K562 (cell line): ENCODE data around the gene PINK1. TPM values are rescaled to one million over a fixed set of nuclear protein-coding genes. Genes with fewer than 3 reads are reported as not detected.

Source experiments
- ATAC-seq: fragments of 200-7000 bp; cut with Tn5 transposase; 3 replicates; pipeline ENCODE4 v1.9.1; 2020; ENCODE audit warnings: moderate library complexity
- BruUV-seq: library from RNA; stranded (reverse); fragments of 400-500 nt; replicated peaks from 2 replicates; lab custom pipeline; 2021; lab: Mats Ljungman, UMichigan
- CTCF ChIA-PET: fragments of 300-600 bp; formaldehyde crosslinking; extraction: SDS; loops from one replicate; lab custom pipeline; 2021; ENCODE audit warnings: low intra/inter-chr PET ratio; lab: Yijun Ruan, JAX
- POLR2A ChIA-PET: fragments of 300-600, 350-650 bp; sonication (Branson Sonifier 250); formaldehyde crosslinking; extraction: SDS; loops from one replicate; lab custom pipeline; 2021; ENCODE audit warnings: antibody characterized with exemption, inconsistent platforms; lab: Yijun Ruan, JAX
- DNase-seq, 4 experiments: peaks; one replicate each; pipeline versions ENCODE4 v3.0.0 to v3.0.0-alpha.2; 2011 to 2018; ENCODE audit warnings: low spot score in 3 of 4, mixed read lengths in 3 of 4; ENCODE audit errors: extremely low read depth in 1 of 4
- FAIRE-seq: peaks from 2 replicates; lab custom pipeline; 2011; peaks lifted over from hg19 to GRCh38; lab: Jason Lieb, UNC
- H2AFZ ChIP-seq: 2 replicates; pipeline ENCODE4 v1.6.0; 2011; ENCODE audit warnings: low read depth, low read length, control low read depth, inconsistent platforms
- H3K27ac ChIP-seq: fragments of 200-600 bp; 3 replicates; pipeline ENCODE4 v1.8.0; 2011; ENCODE audit warnings: low read depth, mild to moderate bottlenecking, control low read depth, inconsistent platforms, low read length, moderate library complexity, mixed read lengths; ENCODE audit errors: extremely low read depth
- H3K27me3 ChIP-seq, 2 experiments: fragments of 300-600 bp in 1 of 2; 2 replicates in 1 of 2; 3 replicates in 1 of 2; pipeline versions ENCODE4 v1.6.0 to v1.8.0; 2011; ENCODE audit warnings: inconsistent platforms in 2 of 2, low read length in 2 of 2, mild to moderate bottlenecking in 1 of 2, mixed read lengths in 1 of 2, moderate library complexity in 1 of 2; ENCODE audit not compliant: control insufficient read depth in 2 of 2, insufficient read depth in 2 of 2
- H3K36me3 ChIP-seq: fragments of 300-600 bp; 3 replicates; pipeline ENCODE4 v1.8.0; 2011; ENCODE audit warnings: mild to moderate bottlenecking, low read length, inconsistent platforms; ENCODE audit not compliant: control insufficient read depth, insufficient read depth
- H3K4me1 ChIP-seq, 2 experiments: fragments of 200-600 bp in 1 of 2; replicated peaks in 1 of 2; 2 replicates in 1 of 2; 3 replicates in 1 of 2; pipeline versions ENCODE4 v1.5.1 to v1.8.0; 2011; ENCODE audit warnings: inconsistent platforms in 2 of 2, low read length in 2 of 2, mild to moderate bottlenecking in 1 of 2, mixed read lengths in 1 of 2, moderate library complexity in 1 of 2; ENCODE audit not compliant: control insufficient read depth in 2 of 2, insufficient read depth in 2 of 2
- H3K4me2 ChIP-seq: 2 replicates; pipeline ENCODE4 v1.6.1; 2011; ENCODE audit warnings: low read length, control low read depth, inconsistent platforms, mixed read lengths; ENCODE audit not compliant: insufficient read depth
- H3K4me3 ChIP-seq: fragments of 200-600 bp; sonication (generic), shearing (Covaris generic); 2 replicates; pipeline ENCODE4 v1.5.1; 2016; ENCODE audit warnings: control low read depth, inconsistent platforms
- H3K79me2 ChIP-seq: fragments of 200-600 bp; 3 replicates; pipeline ENCODE4 v1.8.0; 2011; ENCODE audit warnings: low read length, inconsistent platforms; ENCODE audit not compliant: control insufficient read depth, insufficient read depth
- H3K9ac ChIP-seq, 2 experiments: 2 replicates each; pipeline versions ENCODE4 v1.6.0 to v1.6.1; 2011; ENCODE audit warnings: low read depth in 2 of 2, low read length in 2 of 2, control low read depth in 1 of 2, inconsistent platforms in 1 of 2, mild to moderate bottlenecking in 1 of 2, mixed read lengths in 1 of 2; ENCODE audit not compliant: insufficient read depth in 1 of 2
- H3K9me1 ChIP-seq: one replicate; pipeline ENCODE4 v1.6.0; 2011; ENCODE audit warnings: inconsistent platforms, mild to moderate bottlenecking, low read length, moderate library complexity; ENCODE audit not compliant: control insufficient read depth, insufficient read depth
- H3K9me3 ChIP-seq: replicated peaks from 2 replicates; pipeline ENCODE4 v1.5.1; 2011; ENCODE audit warnings: low read depth, low read length, inconsistent platforms; ENCODE audit not compliant: control insufficient read depth, insufficient read depth
- H4K20me1 ChIP-seq: replicated peaks from 2 replicates; pipeline ENCODE4 v1.6.1; 2011; ENCODE audit warnings: low read length, inconsistent platforms, mixed read lengths; ENCODE audit not compliant: control insufficient read depth, insufficient read depth
- DDX20 ChIP-seq: fragments of 450-650 bp; IDR thresholded peaks from 2 replicates; pipeline ENCODE4 v1.6.1; 2016; ENCODE audit warnings: missing genetic modification characterization, low read depth, mild to moderate bottlenecking, missing compliant biosample characterization, moderate library complexity
- FOXM1 ChIP-seq, 2 experiments: fragments of 450-650 bp in 1 of 2; sonication (generic) in 1 of 2; formaldehyde crosslinking in 1 of 2; IDR thresholded peaks; 2 replicates each; pipeline versions ENCODE4 v1.6.1 to v1.9.0; 2017 to 2022; ENCODE audit warnings: low read depth in 2 of 2, mild to moderate bottlenecking in 2 of 2, missing genetic modification reagents in 1 of 2, moderate library complexity in 1 of 2
- GATAD2B ChIP-seq: fragments of 450-650 bp; IDR thresholded peaks from 2 replicates; pipeline ENCODE4 v1.6.1; 2017; ENCODE audit warnings: mild to moderate bottlenecking, borderline replicate concordance
- KDM1A ChIP-seq, 2 experiments: fragments of 450-650 bp; IDR thresholded peaks; 2 replicates each; pipeline ENCODE4 v1.6.1; 2016; ENCODE audit warnings: mild to moderate bottlenecking in 2 of 2
- MED1 ChIP-seq: sonication (generic); formaldehyde crosslinking; IDR thresholded peaks from 2 replicates; pipeline ENCODE4 v1.8.1; 2023; ENCODE audit warnings: missing genetic modification reagents, borderline replicate concordance
- MEF2A ChIP-seq: IDR thresholded peaks from 2 replicates; pipeline ENCODE4 v1.6.1; 2011; ENCODE audit warnings: low read depth, mild to moderate bottlenecking, low read length, moderate library complexity; ENCODE audit not compliant: control insufficient read depth
- SMARCA5 ChIP-seq: fragments of 450-650 bp; IDR thresholded peaks from 2 replicates; pipeline ENCODE4 v1.6.1; 2016
- SNIP1 ChIP-seq: fragments of 450-650 bp; IDR thresholded peaks from 2 replicates; pipeline ENCODE4 v1.7.1; 2017; ENCODE audit warnings: low read depth, mild to moderate bottlenecking
- SRSF7 ChIP-seq: fragments of 200-400 bp; formaldehyde crosslinking; optimal IDR thresholded peaks from 2 replicates; pipeline ENCODE3; 2017; ENCODE audit warnings: mild to moderate bottlenecking, low read depth, low read length
- ZNF212 ChIP-seq: fragments of 450-650 bp; formaldehyde crosslinking; IDR thresholded peaks from 2 replicates; pipeline ENCODE4 v1.4.0; 2020; ENCODE audit warnings: mild to moderate bottlenecking
- ZNF644 ChIP-seq: fragments of 200-800 bp; sonication (Bioruptor generic); IDR thresholded peaks from 2 replicates; pipeline ENCODE4 v1.6.1; 2016; ENCODE audit warnings: low read depth, missing genetic modification characterization, missing compliant biosample characterization
- ZNF696 ChIP-seq: fragments of 250-450 bp; sonication (Bioruptor Pico); conservative IDR thresholded peaks from 2 replicates; pipeline ENCODE4 v1.4.0; 2020; ENCODE audit warnings: mild to moderate bottlenecking, moderate library complexity
- WGBS: fragments of 100-300 bp; shearing (Covaris generic); methylation state at CpG from one replicate; pipeline ENCODE4 v1.1.6; 2016; ENCODE audit warnings: low coverage, mixed read lengths; ENCODE audit not compliant: insufficient coverage; ENCODE audit errors: missing lambda C conversion rate; 5-methylcytosine and 5-hydroxymethylcytosine counted together
- in situ Hi-C: fragments of 300-500 bp; cut with MboI; formaldehyde crosslinking; loops from 4 replicates; pipeline ENCODE4 v1.15.0; 2018; ENCODE audit warnings: inconsistent platforms, mixed read lengths
- intact Hi-C: fragments of 100-400 bp; cut with micrococcal nuclease; formaldehyde crosslinking; loops from 2 replicates; pipeline ENCODE4 v1.14.2; 2022
- polyA plus RNA-seq, 8 experiments: library from polyadenylated mRNA; depleted of rRNA in 4 of 8; stranded (reverse) in 5 of 8; unstranded in 3 of 8; fragments of >200 nt; fragmentation: Nextera tagmentation in 2 of 8; fragmentation: Illumina TruSeq in 1 of 8; extraction: Ambion mirVana in 2 of 8; extraction: Trizol in 1 of 8; gene quantifications; 2 replicates each; pipeline versions ENCODE4 v1.2.1 to v1.2.3, GENCODE V29; 2011 to 2014; ENCODE audit warnings: inconsistent platforms in 1 of 8, missing spikeins in 1 of 8
- total RNA-seq, 7 experiments: library from RNA; depleted of rRNA in 6 of 7; stranded (reverse); fragments of >200 nt in 6 of 7; fragmentation: Illumina TruSeq in 2 of 7; extraction: Trizol in 2 of 7; gene quantifications; 2 replicates each; pipeline versions ENCODE4 v1.2.1 to v1.2.3, GENCODE V29; 2011 to 2021; ENCODE audit warnings: low replicate concordance in 1 of 7
- TF ChIP-seq, protein P1 (sequence below), 3 experiments: fragments of 200-800 bp in 1 of 3; sonication (Bioruptor generic) in 1 of 3; sonication (generic) in 1 of 3; formaldehyde crosslinking in 1 of 3; IDR thresholded peaks; 2 replicates each; pipeline versions ENCODE4 v1.6.1 to v1.8.0; 2016 to 2022; ENCODE audit warnings: mild to moderate bottlenecking in 2 of 3, missing compliant biosample characterization in 2 of 3, missing genetic modification characterization in 2 of 3, missing genetic modification reagents in 1 of 3
- TF ChIP-seq, protein P2 (sequence below): sonication (generic); formaldehyde crosslinking; IDR thresholded peaks from 2 replicates; pipeline ENCODE4 v1.8.1; 2023; ENCODE audit warnings: mild to moderate bottlenecking, missing genetic modification reagents

Gene PINK1
- total and polyA plus RNA-seq, 9 of the 15 experiments (the other 6 are each of a cell fraction or from before 2014, with no cell fraction given) = 1.5 to 11.3 (median 6.8) TPM

DNA sequence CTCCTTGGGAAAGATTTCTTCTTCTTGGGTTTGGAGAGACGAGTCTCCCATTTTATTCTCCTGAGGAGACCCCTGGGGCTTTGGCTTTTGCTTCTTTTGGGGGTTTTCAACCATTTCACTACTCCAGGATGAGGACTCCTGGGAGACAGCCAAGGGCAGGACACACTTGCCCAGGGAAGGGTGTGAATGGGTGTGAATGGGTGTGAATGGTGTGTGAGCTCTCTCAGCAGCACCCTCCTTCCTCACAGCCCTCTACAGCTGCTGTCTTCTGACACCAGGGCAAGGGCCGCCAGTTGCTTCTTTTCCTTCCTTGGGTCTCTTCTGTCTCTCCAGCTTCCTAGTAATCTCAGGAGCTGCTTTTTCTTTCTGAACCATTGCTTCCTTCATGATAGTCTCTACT lies 60.4 kb downstream of the PINK1 start:
- intact Hi-C loops = loop anchor here (10.0 kb wide), 1 partner anchor 201 kb away; no protein-coding TSS in a partner anchor
- no peak overlapping the region for H3K27ac ChIP-seq

More for the DNA sequence above, 60.4 kb downstream of the PINK1 start:
- Histone ChIP-seq H3K9me3 (no peaks in the 10 kb centered on the region), H3K4me2 (no peak overlapping the region), H3K27me3 (peaks cover 13 to 52% of the 10 kb centered on the region in 2 experiments), H3K36me3 (no peaks in the 10 kb centered on the region), H3K4me3 (no peak overlapping the region), H4K20me1 (no peaks in the 10 kb centered on the region), H3K9ac (no peak overlapping the region), H3K4me1 (peaks cover 3 to 20% of the 10 kb centered on the region in 2 experiments; a peak in 3 of 5 replicates), H3K79me2 (no peaks in the 10 kb centered on the region), H3K9me1 (no peaks in the 10 kb centered on the region), H2AFZ (no peak overlapping the region)
- WGBS = 0% methylated on average over 2 of the region's 2 CpGs
- POLR2A ChIA-PET = interaction anchor here (0.6 to 1.4 kb wide), 3 partner anchors 13 to 525 kb away, joined by 3 read pairs; no protein-coding TSS in a partner anchor
- TF ChIP-seq MED1 (CRISPR knock-in tag) (no peak), MEF2A (no peak), FOXM1 (IDR thresholded peaks at IDR 0.05; ENCODE audit: low read depth) (no peak), FOXM1 (CRISPR knock-in tag; IDR thresholded peaks at IDR 0.05; ENCODE audit: low read depth) (no peak), SRSF7 (no peak), SMARCA5 (no peak), ZNF212 (CRISPR knock-in tag) (no peak), SNIP1 (no peak), ZNF644 (tag) (no peak), KDM1A (IDR thresholded peaks at IDR 0.05) (no peak), GATAD2B (no peak), ZNF696 (no peak), DDX20 (no peak)
- TF ChIP-seq, protein P1, sequence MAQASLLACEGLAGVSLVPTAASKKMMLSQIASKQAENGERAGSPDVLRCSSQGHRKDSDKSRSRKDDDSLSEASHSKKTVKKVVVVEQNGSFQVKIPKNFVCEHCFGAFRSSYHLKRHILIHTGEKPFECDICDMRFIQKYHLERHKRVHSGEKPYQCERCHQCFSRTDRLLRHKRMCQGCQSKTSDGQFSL (CRISPR knock-in tag; IDR thresholded peaks at IDR 0.05) = no peak
- TF ChIP-seq, protein P1 (tag; IDR thresholded peaks at IDR 0.05) = no peak
- TF ChIP-seq, protein P2, sequence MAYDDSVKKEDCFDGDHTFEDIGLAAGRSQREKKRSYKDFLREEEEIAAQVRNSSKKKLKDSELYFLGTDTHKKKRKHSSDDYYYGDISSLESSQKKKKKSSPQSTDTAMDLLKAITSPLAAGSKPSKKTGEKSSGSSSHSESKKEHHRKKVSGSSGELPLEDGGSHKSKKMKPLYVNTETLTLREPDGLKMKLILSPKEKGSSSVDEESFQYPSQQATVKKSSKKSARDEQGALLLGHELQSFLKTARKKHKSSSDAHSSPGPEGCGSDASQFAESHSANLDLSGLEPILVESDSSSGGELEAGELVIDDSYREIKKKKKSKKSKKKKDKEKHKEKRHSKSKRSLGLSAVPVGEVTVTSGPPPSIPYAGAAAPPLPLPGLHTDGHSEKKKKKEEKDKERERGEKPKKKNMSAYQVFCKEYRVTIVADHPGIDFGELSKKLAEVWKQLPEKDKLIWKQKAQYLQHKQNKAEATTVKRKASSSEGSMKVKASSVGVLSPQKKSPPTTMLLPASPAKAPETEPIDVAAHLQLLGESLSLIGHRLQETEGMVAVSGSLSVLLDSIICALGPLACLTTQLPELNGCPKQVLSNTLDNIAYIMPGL (CRISPR knock-in tag) = no peak
- CTCF ChIA-PET = no interaction called here
- no peak for ATAC-seq
- in situ Hi-C loops = no loop called here
- no TSS peak for BruUV-seq
- no peak for FAIRE-seq
- DNase-seq = no peak
